ENCODE measurements around the gene FOSL2.

- TF ChIP-seq, protein P1, sequence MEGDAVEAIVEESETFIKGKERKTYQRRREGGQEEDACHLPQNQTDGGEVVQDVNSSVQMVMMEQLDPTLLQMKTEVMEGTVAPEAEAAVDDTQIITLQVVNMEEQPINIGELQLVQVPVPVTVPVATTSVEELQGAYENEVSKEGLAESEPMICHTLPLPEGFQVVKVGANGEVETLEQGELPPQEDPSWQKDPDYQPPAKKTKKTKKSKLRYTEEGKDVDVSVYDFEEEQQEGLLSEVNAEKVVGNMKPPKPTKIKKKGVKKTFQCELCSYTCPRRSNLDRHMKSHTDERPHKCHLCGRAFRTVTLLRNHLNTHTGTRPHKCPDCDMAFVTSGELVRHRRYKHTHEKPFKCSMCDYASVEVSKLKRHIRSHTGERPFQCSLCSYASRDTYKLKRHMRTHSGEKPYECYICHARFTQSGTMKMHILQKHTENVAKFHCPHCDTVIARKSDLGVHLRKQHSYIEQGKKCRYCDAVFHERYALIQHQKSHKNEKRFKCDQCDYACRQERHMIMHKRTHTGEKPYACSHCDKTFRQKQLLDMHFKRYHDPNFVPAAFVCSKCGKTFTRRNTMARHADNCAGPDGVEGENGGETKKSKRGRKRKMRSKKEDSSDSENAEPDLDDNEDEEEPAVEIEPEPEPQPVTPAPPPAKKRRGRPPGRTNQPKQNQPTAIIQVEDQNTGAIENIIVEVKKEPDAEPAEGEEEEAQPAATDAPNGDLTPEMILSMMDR (IDR thresholded peaks at IDR 0.05) = no peak
- TF ChIP-seq POLR2A (IDR thresholded peaks at IDR 0.05) (no peak), POLR2AphosphoS5 (IDR thresholded peaks at IDR 0.05; ENCODE audit: insufficient read depth in 1 of 2, low read depth in 1 of 2) (no peak)
Measured at GRCh38 chr2:28347193-28347592, 45.5 kb upstream of the FOSL2 start.

Data from vagina (tissue), 2 donors.